HG03135 (cell line): ENCODE results near the gene CORO7.

Experiments used
- ATAC-seq: cut with Tn5 transposase; IDR thresholded peaks from one replicate; pipeline ENCODE4 v1.9.1; 2021; ENCODE audit warnings: mild to moderate bottlenecking, moderate library complexity; ENCODE audit not compliant: unreplicated experiment

CORO7 gene

DNA sequence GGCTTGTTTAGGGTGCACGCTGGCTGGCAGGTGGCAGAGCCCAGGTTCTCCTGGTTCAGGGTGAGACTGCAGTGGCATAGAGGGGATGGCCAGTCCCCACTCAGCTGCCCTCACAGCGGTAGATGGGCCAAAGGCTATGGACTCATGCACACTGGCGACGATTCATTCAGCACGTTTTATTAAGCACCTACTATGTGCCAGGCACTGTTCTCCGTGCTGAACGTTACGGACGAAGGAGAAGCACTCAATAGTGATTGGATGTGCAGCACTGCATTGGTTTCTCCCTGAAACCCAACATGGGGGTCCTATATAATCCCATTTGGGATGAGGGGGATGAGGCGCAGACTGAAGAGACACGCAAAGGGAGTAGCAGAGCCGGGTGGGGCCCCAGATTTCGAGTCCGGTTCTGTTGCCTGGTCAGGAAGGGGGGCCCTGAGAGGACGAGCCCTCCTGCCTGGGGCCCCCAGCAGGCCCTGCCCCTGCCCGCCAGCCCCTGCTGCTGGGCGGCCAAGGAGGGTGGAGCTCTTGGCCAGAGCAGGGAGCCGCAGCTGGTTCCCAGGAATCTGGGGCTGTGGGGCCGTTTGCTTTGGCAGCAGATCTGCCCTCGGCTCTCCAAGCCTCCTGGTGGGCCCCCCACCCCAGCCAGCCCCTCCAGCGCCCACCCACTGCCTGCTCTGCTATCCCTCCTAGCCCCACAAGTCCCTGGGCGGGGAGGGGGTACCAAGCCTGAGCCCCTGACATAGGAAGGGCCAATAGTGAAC is 91.7 kb downstream of the CORO7 start:
- no peak for ATAC-seq

DNA sequence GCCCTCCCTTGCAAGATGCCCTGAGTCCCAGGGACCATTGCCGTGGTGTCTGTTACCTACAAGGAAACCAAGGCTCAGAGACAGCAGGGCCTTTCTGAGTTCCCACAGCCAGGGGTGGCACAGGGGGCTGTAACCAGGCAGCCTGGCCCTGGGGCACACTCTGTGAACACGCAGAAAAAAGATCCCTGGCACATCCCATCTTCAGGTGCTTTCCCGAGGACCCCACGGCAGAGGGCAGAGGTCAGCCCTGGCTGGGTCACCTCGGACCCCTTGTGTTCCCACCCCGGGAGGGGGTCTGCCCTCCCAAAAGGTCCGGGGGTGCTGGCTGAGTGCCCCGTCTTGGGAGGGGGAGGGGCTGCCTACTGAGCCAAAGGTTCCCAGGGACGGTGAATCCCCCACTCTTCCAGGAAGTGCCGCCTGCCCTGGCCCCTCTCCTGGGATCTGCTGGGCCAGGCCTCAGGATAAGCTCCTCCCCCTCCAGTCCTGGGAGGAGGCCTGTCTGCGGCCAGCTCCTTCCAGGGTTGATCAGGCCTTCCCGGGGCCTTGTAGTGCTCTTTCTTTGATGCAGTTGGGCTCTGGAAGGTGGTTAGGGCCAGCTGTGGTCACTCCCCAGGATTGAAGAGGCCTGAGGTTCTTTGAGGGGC is 92.4 kb downstream of the CORO7 start:
- ATAC-seq, result no peak

DNA sequence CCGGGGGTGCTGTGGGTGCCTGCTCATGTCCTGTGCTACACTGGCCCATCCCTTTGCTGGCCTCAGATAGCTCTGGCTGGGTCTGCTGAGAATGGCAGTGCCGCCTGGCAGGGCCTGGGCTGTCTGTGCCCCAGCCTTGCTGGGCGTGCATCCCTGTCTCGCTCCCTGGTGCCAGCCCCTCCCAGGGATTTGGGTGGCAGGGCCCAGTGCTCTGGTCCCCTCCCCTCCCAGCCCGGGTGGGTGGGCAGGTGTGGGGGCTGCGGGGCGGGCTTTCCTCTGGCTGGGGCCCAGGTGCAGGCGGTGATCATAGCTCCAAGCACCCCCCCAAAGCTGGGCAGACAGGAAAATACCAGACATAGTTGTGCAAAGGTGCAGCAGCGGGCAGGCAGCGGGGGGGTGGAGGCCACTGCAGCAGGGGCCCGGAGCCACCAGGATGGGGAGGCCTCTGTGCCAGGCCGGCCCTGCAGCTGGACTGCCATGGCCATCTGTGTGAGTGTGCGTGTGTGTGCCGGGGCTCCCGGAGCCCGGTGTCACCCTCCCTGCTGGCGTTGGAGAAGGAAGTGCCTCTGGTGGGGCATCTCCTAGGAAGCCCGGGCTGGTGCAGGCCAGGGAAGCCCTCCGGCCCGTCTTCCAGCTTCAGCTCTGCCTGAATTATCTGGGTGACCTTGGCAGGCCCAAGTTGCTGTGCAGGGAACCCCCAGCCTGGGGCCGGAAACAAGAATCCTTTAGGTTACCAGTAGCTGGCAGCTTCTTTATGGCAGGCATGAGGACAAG is 93.1 kb downstream of the CORO7 start:
- no peak for ATAC-seq

DNA sequence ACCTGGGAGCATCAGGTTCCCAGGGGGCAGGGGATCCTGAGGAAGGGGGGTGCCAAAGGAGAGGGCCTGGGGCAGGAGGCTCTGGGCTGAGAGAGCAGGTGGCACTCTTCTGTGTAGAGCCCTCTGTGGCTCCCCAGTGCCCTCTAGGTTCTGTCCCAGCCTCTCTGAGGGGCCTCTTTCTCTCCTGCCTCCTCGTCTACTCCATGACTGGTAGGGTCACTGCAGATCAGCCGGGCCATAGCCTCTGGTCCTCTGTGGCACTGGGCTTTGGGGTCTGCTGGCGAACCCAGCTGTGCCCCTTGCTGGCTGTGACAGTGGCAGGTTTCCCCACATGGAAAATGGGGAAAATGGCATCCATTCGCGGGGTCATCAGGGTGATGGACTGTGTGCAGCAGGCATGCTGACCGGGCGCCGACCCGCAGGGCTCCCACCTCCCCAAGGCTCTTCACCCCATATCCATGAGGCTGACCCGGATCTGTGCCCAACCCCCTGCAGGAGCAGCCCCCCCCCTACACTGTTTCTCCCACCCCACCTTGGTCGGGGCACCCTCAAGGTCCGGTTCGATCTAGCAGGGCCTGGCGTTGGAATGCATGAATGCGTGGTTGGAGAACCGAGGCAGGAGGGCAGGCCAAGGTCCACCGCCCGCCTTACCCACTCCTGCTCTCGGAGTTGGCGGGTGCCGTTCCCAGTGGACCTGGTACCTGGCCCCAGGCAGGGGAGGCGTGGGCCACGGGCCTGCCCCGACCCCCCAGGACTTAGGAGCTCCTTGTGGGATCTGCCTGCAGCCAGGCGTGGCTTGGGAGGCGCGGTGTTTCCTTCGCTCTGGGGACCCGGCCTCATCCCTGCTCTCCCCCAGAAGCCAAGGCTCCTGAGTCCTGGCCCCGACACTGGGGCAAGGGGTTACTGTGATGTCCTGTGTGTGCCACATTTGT is 94.0 kb downstream of the CORO7 start:
- ATAC-seq, result no peak

DNA sequence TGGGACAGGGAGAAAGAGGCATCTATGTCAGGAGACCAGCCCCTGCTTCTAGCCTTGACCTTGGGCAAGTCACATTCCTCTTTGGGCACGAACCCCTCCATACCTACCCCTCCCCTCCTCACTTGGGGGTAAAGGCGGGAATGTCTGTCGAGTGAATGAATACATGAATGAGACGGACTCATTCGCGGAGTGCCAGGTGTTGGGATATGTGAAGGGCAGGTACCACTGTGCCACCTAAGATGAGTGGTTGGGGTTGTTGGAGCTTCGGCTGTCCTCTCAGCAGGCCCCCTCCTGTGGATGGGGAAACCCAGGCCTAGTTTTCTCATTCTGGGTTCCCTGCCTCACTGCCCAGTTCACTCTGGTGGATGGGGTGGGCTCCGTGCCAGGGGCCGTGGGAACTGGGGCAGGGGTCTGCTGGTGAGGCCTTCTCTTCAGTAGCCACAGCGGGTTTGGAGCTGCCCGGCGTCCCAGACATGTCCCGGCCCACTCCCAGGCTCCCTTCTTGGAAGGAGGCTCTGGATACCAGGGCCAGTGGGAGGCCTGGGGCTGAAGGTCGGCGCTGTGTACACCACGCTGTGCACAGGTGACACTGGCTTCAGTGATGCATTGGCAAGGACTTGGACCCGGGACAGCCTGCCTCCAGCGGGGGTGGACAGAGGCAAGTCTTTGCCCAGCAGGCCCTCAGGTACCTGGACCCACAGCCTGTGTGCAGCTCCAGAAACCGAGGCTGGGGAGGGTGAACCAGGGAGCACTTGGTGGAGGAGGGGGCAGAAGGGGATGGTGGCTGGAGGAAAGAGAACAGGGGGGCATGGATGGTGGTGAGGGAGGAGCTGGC is 94.9 kb downstream of the CORO7 start:
- no peak for ATAC-seq

DNA sequence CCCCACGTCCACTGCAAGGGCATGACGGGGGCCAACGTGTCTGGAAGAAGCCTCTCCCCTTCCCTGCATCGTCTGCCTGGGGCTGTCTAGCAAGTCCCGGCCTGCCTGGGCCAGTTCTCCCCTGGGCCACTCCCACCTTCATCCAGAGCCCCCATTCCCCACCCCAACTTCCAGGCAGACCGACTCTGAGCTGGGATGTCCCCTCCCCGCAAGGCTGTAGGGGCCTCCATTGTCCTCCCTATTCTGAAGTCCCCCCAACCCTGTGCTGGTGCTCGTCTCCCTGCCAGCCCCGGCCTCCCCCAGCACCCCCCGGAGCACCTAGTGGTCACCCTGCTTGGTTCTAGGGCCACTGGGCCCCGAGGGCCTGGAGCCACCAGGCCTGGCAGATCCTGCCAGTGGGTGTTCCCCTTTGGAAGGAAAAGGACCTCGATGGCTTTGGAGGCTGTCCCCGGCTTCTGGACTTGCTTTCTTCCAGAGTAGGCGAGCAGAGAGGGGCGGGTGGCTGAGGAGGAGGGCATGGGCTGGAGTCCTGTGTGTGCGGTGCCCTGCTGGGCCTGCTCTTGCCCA is 95.7 kb downstream of the CORO7 start:
- ATAC-seq, result no peak

DNA sequence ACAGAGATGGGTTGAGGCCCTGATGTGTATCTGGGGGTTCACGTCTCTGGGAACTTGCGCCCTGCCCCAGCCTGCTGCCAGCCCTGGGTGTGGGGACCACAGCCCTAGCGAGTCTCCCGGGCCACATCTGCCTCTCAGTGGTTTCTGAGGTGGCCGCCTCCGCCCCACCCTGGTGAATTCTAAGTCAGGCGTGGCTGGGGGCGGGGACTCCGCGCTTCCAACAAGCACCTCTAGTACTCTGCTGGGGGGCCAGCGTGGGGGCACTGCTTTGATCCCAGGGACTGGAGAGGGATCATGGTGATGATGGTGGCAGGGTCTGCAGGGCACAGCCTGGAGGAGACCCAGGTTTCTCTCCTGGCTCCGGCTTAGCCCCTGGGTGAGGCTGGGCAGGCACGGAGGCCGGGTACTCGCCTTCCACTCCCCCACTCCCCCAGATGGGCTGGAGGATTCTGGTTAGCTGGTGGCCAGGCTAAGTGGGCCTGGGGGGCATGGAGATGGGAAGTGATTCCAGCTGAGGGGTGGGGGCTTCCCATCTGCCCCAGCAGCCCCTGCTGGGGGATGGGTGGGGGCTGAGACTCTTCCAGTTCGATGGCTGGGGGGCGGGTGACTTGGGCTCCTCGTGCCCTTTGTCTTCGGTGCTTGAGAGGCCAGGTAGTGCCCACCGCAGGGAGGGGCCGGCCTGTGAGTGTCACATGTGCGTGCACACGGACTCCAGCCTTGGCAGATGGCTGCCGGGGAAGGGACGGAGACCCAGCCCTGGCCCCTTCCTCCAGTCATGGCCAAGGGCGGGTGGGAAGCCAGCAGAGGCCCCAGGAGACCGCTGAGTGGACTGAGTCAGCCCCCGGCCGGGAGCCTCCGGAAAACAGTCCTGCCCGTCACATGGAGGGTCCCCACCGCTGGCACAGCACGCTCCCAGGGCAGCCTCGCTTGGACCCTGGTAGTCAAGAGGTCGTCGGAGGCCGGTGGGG is 96.7 kb downstream of the CORO7 start:
- ATAC-seq, result peak; percentile 43

DNA sequence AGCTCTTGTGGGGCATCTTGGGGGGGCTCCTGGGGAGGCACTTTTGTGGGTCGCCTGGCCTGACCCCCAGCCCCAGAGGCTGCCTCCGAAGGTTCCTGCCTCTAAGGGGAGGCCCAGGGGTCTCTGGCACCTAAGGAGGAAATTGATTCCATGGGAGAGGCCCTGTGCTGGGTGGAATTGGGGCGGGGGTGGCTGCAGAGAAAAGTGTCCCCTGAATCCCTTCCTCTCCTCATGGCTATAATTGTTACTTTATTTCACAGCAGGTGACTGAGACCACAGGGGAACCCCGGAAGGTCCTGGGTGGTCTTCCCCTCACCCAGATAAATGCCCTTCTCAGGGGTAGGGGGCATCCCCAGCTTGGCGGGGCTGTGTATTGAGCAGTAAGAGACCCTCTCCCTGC is 97.4 kb downstream of the CORO7 start:
- ATAC-seq, result no peak

DNA sequence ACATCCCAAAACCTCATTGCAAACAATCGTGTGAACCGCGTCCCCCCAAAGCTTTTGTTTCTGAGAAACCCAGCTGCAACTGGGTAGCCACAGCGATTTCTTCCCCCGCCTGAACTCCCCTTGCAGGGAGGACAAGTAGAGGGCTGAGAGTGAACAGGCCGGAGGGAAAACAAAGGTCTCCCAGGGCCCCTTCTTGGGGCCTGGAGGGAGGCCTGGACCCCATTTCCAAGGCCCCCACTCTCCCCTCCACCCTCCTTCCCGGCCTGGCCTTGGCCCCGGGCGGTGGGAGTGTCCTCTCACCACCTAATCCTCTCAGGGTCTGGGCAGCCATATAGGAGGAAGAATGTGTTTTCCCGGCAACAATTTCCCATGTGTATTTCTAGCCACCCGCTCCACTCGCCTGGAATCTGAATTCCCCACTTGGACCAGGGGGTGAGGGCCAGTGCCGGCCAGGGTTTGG is 97.9 kb downstream of the CORO7 start:
- no peak for ATAC-seq

DNA sequence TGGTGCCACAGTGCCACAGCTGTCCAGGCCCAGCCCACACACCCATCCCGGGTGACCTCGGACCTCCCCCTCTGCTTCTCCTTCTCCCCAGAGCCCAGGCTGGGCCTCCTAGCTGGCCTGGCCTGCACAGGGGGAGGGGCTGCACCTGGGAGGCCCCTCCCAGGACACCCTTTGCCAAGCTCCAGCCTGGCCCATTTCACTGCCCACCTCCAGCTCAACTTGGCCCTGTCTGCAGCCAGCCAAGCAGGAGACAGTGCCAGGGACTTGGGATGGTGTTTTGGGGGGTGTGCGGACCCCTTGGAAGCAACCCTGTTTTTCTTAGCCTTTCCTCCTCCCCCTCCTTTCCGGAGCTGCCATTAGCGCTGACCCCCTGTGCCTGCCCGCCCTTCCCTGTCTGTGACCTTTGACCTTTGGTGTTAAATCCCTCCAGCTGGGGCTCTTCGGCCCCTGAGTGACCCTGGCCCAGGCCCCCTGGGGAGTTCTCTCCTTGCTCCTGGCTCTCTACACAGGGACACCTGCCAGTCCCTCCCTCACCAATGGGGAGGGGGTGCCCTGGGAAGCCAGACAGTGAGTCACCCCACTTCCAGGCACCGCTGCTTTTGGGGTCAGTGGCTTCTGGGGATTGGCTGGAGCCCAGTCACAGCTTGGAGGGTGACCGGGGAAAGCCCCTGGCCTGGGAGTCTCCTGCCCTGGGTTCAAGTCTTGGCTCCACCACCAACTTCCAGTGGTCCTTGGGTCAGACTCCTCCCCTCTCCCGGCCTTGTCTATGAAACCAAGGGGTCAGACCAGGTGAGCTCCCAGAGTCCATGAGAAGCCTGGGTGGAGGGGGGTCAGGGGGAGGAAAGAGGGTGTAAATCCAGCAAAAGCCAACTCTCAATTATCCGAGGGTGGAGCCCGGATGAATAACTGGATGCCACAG is 98.6 kb downstream of the CORO7 start:
- no peak for ATAC-seq

DNA sequence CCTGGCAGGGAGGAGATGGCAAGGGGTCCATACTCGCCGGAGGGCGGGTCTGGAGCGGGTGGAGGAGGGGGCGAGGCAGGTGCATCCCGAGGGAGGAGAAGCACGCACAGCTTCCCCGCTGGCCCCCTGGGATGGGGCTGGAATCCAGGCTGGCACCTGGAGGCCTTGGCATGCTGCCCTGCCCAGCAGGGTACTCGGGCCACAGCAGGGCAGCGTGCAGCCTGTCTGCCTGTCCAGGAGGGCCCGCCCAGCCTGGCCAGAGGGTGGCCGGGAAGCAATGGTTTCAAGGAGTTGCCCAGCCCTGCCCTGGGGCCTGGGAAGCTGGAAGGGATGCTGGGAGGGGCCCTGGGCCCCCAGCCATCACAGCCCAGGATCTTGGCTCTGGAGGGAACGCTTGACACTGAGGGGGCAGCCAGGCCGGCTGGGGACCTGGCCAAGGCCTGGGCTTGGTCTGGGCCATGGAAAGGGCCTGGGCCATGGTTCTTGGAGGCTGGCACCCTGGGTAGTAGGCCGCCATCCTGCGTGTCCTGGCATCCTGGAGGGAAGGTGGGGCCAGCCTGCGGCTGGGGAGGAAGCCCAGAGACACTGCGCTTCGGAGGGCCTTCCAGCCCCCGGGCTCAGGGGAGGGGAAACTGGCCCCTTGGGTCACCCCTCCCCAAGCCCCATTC is 99.4 kb downstream of the CORO7 start:
- no peak for ATAC-seq

DNA sequence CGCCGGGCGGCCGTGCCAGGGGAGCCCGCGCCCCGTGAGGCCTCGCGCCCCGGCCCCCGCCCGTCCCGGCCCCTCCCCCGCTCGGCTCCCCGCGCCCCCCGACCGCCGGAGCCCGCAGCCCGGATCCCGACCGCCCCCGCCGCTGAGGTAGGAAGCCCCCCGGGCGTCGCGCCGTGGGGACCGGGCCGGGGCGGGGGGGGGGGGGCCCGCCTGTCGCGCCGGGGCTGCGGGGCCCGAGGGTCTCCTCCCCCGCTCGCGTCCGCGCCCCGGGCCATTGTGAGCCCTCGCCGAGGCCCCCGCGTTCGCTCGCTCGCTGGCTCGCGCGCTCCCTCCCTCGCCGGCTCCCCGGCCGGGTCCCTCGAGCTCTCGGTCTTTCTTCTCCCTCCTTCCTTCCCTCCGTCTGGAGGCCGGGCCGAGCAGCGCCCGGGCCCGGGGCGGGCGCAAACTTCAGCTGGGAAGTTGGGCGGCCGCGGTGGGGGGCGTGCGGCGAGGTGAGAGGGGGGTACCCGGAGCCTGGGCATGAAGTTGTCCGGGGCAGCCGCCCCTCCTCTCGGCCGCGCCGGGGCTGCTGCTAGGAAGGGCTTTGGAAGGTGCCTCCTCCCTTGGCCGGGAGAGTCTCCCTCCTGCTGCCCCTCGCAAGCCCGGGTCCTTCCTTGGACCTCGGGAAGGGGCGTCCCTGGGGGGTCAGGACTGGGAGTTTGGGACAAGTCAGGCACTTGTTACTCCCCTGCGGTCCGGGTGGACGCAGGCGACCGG is 100.1 kb downstream of the CORO7 start:
- no peak for ATAC-seq

DNA sequence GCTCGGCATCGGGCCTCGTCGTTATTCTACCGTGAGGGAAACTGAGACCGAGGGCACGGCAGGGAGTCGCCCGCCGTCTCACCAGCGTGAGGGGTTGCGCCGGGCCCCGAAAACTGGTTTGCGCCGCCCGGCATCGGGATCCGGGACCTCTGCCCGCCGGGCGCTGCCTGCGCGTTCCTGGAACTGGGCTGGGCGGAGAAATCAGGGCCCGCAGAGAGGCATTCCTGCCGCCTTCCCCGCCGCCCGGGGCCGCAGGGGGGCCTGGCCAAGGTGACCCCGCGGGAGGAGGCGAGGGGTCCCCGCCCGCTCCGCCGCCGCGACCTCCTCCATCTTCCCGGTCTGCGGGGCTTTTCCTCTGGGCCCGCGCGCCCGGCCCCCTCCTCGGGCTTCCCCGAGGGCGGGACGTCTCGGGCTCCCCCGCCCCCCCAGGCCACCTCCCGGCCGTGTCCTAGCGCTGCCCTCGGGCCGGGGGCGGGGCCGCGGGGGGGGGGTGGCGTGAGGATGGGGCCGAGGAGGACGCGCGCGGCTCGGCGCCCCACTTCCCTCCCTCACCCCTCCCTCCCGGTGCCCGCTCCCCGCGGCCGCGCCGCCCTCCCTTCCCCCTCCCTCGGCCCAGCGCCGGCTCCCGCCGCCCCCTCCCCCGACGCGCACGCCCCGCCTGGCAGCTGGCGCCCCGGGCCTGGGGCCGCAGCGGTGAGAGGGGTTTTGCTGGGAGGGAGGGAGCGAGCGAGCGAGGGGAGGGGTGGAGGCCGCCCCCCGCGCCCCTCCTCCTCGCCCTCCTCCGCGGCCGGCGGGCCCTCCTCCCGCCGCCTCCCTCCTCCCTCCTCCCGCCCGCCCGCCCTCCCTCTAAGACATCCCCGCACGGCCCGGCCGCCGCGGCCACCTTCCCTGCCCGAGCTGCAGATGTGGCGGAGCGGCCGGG is 100.9 kb downstream of the CORO7 start, which contains the start of gene GLIS2:
Gene GLIS2 (plus strand): TSS at position 882 of the 922 bp plus-strand sequence. CDS start 16,214 bp downstream, outside the sequence.
- ATAC-seq, result no peak

DNA sequence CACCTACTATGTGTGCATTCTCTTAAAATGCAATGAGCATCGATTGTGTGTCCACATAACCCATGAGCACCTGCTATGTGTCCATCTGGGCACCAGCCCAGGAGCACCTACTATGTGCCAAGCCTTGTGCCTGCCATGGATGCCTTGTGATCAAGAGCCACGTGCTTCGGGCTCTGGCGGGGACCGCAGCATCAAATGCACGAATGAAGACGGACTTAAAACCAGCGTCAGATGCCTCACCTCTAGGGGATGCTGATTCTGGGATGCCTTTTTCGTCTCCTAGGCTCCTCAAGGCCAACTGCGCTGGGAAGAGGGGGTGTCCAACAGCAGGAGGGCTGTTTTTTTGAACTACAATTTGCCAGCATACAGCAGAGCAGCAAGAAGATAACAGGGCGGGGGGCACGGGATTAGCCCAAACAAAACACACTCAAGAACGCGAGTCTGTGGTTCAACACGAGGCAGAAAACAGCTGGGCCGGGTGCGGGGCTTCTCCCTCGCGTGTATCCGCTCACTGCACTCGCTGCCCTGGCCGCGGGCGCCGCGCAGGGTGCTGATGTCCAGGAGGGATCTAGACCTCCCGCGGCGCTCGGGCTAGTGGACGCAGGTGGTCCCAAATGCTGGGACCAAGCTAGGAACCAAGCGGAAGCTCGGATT is 101.7 kb downstream of the CORO7 start:
- no peak for ATAC-seq
